Measurements from ENCODE around the gene SLC12A4.
"Not testable (repeated sequence)": the region's sequence is repeated elsewhere in the genome, so short reads cannot be mapped to it uniquely, and the experiment has no call there.

The SLC12A4 gene

DNA sequence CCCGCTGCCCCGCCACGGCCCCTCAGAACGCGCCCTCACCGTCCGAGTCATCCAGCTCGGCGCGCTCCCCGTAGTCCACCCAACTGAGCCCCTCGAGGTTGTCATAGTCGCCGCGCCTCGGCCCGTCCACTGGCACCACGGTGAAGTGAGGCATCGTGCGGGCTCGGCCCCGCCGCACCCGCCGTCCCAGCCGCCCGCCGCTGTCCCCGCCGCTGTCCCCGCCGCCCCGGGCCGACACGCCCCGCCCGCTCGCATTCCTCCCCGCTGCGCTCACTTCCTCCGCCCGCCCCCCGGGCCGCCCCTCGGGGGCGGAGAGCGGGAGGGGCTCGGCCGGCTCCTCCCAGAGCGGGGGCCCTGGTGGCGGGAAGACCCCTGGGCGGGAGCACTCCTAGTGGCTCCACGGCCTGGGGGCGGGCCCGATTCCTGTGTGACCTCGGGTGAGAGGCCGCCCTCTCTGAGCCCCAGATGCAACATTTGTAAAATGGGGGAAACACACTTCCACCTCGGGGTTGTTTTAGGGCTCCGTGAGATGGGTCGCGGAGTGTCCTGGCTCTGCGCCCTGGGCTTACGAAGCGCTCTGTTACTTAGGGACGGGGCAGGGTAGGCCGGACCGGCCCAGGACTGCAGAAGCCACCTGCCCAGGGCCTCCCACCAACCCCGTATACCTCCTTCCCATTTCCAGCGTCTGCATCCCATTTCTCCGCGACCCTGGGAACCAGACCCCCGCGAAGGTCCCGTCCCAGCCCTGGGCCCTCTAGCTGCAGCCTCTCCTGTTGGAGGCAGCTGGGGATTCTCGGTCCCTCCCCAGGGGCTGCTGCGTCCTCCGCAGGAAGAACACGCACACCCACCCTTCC lies at the start of gene SLC12A4:
TSS of gene SLC12A4 (minus strand) at position 238 of the 854 bp plus-strand sequence. CDS start at position 154, 84 bp downstream.
- peak; percentile 73 to 85 (median 82) for DNase-seq (ENCODE audit: low read depth in 3 of 3)

DNA sequence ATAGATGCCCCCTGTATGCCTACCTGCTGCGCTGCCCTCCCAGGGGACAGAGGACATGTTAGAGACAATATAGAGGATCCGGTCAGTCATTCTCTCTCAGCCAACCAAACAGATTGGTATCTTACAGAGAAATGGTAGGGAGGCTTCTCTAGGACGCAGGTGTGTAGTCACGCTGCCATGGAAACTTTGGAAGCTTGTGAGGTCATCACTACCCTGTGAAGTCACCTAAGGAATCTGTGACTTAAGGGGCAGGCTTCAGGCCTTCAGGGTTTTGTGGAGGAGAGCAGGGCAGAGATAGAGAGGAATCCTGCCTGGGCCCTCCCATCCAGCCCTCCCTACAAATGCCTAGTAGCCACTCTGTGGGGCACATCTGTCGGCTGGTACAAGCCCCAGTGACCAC lies 47.2 kb upstream of the SLC12A4 start, which contains the start of gene DPEP2NB:
TSS of gene DPEP2NB (minus strand) at position 231 of the 400 bp plus-strand sequence. CDS start at position 90, 141 bp downstream.
- DNase-seq (ENCODE audit: low read depth in 3 of 3) = no peak

DNA sequence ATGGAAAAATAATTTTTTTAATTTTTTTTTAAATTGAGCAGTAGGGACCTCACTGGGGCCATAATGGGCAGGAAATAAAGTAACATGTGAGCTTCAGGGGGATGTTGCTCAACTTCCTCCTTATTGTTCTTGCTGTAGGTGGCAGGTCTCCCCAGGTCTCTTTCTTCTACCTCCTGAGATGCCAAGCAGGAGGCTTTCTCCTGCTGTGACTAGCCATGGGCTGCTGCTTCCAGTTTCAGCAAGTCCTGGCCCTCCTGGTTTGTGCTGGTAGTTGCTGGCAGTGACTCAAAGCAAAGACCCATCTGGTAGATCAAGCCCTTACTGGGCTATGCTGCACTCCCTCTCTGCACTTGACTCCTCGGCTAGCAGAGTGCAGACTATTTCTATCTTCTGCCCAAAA lies 45.0 kb upstream of the SLC12A4 start:
- no peak for DNase-seq (ENCODE audit: low read depth in 3 of 3)

DNA sequence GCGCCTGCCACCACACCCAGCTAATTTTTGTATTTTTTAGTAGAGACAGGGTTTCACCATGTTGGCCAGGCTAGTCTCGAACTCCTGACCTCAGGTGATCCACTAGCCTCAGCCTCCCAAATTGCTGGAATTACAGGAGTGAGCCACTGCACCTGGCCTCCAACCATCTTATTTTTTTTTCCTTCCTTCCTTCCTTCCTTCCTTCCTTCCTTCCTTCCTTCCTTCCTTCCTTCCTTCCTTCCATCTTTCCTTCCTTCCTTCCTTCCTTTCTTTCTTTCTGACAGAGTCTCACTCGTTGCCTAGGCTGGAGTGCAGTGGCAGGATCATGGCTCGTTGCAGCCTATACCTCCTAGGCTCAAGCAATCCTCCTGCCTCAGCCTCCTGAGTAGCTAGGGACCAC lies 41.4 kb upstream of the SLC12A4 start:
- DNase-seq (ENCODE audit: low read depth in 3 of 3) = not testable (repeated sequence)

DNA sequence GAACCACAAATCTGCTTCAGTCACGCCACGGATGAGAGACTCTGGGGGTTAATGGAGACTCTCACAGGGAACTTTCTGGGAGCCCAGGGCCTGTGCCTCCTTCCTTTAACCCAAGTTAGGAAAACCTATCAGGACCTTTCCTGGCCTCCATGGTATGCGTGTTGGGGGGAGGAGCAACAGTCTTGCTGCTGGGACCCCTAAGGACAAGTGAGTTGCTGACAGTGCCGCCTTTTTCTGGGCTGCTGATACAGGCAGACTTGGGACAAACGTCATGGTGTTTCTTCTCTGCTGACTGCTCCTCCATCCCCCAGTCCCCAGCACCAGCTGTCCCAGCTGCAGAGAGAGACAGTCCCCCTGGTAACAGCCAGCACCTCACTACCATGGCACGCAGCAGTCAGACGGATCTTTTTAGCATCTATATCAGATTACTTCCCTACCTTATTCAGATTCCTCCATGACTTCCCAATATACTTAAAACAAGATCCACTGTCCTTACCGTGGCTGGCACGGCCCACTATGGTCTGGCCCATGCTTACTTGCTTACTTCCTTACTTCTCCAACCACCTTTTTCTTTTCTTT lies 40.8 kb upstream of the SLC12A4 start:
- no peak for DNase-seq (ENCODE audit: low read depth in 3 of 3)

DNA sequence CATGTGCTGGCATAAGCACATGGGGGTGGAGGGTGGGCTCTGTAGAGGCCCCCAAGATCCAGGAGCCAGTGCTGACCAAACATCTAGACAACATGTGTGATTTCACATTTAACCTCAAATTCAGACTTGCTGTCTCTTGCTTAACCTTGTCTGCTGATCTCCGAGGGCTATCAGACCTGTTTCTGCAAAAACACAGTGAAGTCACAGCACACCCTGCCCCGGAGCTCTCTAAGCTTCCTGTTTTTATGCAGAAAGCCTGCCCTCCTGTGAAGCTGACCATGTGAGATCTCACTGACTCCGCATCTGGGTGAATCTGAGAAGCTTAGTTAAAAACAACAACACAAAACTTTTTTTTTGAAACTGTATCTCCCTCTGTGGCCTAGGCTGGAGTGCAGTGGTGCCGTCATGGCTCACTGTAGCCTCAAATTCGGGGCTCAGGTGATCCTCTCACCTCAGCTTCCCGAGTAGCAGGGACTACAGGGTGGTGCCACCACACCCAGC lies 37.4 kb upstream of the SLC12A4 start:
- DNase-seq (ENCODE audit: low read depth in 3 of 3) = no peak

DNA sequence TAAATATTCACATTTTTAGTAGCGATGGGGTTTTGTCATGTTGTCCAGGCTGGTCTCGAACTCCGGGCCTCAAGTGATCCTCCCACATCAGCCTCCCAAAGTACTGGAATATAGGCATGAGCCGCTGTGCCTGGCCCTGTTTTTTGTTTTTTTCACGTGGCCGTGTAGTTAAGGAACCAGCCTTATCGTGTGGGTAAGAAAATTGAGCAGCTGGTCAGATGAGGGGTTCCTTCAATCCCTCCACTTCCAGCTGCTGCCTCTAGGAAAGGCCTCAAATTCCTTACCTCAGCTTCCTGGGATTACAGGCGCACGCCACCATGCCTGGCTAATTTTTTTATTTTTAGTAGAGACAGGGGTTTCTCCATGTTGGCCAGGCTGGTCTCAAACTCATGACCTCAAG lies 36.8 kb upstream of the SLC12A4 start:
- no peak for DNase-seq (ENCODE audit: low read depth in 3 of 3)

DNA sequence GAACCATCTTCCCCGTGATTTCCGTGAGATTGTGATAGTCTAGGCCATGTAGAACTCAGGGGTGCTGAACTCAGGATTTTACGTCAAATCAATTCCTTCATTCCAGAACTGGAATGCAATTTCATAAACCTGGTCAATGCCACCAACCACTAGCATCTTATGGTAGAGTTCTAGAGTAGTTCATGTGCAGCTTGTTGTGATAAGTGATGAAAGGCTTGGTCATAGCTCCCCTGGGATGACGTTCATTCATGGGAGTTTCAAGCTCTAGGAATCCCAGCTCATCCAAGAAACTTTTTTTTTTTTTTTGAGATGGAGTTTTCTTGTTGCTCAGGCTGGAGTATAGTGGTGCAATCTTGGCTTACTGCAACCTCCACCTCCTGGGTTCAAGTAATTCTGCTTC lies 34.6 kb upstream of the SLC12A4 start:
- no peak for DNase-seq (ENCODE audit: low read depth in 3 of 3)

DNA sequence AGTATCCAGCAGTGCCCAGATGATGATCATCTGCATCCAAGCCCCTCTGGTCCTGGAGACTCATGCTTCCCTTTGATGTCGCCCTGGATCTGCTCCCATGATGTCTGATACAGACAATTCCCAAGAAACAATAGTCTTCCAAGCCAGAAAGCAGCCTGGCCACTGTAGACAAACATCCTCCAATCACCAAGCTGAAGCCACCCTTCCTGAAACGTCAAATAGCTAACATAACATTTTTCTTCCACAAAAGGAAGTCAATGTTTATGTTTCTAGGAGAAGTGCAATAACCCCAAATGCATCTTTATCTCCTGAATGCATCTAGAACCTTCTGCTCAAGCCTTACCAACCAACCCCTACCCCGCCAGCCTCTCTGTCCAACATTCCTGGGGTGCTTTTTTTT lies 32.0 kb upstream of the SLC12A4 start:
- DNase-seq (ENCODE audit: low read depth in 3 of 3) = no peak

DNA sequence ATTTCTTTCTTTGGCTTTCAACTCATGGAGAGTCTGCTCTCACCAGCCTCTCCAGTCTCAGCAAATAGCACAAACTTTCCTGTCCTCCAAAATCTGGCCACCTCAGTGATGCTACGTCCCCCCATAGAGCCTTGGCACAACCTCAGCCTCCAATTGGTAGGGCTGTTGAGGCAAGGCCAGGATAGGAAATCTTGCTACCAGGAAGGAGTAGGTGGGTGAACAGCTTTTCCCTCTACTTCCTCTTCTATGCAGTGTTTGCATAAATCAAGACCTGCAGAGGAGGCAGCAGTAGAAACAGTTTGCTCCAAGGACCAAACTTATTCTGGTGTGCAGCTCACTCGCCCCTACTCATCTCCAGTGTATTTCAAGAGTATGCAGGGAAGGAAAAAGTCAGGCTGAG lies 31.5 kb upstream of the SLC12A4 start:
- DNase-seq (ENCODE audit: low read depth in 3 of 3) = no peak

DNA sequence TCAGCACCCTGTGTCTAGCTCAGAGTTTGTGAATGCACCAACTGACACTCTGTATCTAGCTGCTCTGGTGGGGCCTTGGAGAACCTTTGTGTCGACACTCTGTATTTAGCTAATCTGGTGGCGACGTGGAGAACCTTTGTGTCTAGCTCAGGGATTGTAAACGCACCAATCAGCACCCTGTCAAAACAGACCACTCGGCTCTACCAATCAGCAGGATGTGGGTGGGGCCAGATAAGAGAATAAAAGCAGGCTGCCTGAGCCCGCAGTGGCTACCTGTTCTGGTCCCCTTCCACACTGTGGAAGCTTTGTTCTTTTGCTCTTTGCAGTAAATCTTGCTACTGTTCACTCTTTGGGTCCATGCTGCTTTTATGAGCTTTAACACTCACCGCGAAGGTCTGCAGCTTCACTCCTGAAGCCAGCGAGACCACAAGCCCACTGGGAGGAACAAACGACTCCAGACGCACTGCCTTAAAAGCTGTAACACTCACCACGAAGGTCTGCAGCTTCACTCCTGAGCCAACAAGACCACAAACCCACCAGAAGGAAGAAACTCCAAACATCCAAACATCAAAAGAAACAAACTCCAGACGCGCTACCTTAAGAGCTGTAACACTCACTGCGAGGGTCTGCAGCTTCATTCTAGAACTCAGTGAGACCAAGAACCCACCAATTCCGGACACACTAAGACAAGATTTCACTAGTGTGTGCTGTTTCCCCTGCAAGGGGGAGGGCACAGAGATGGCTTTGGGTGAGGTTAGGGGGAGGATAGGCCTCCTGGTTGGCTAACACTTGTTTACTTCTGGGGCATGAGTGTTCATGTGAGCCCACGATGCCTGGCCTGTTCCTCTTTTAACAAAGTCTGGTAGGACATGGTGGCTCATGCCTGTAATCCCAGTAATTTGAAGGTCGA lies 30.6 kb upstream of the SLC12A4 start, which contains the start of gene DPEP2:
TSS of gene DPEP2 (minus strand) at position 706 of the 910 bp plus-strand sequence. CDS start 6,272 bp downstream, outside the sequence.
- DNase-seq (ENCODE audit: low read depth in 3 of 3) = peak in 1 of 3 donors; percentile 36

DNA sequence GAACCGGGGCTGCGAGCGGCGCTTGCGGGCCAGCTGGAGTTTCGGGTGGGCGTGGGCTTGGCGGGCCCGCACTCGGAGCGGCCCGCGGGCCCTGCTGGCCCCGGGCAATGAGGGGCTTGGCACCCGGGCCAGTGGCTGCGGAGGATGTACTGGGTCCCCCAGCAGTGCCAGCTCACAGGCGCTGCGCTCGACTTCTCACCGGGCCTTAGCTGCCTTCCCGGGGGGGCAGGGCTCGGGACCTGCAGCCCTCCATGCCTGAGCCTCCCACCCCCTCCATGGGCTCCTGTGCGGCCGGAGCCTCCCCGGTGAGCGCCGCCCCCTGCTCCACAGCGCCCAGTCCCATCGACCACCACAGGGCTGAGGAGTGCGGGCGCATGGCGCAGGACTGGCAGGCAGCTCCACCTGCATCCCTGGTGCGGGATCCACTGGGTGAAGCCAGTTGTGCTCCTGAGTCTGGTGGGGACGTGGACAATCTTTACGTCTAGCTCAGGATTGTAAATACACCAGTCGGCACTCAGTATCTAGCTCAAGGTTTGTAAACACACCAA lies 29.9 kb upstream of the SLC12A4 start:
- not testable (repeated sequence) for DNase-seq (ENCODE audit: low read depth in 3 of 3)

DNA sequence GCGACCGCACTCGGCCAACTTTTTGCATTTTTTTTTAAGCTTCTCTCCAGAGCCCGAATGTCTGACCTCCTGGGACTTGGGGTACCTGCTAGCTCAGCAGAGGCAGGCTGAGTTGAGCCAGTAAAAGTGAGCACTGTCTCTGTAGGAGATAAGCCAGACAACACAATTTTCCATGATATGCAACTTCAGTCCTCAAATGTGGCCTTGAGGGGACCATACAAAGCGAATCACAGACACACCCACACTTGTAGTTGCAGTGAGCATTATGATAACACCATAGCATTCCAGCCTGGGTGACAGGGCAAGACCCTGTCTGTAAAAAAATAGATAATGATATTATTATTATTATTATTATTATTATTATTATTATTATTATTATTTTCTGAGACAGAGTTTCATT lies 28.2 kb upstream of the SLC12A4 start:
- DNase-seq (ENCODE audit: low read depth in 3 of 3) = no peak

DNA sequence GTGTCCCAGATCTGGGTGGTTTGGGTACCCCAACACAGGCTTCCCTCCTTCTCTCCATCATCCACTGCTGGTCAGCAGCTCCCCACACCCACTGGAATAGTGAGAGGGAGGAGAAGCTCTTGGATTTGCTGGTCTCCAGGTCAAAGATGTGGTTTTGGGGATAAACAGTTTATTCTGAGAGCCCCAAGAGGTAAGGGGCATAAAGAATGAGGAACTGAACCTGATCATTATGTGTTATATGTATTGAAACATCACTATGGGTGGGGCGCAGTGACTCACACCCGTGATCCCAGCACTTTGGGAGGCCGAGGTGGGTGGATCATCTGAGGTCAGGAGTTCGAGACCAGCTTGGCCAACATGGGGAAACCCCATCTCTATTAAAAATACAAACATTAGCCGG lies 27.0 kb upstream of the SLC12A4 start:
- DNase-seq (ENCODE audit: low read depth in 3 of 3) = no peak

DNA sequence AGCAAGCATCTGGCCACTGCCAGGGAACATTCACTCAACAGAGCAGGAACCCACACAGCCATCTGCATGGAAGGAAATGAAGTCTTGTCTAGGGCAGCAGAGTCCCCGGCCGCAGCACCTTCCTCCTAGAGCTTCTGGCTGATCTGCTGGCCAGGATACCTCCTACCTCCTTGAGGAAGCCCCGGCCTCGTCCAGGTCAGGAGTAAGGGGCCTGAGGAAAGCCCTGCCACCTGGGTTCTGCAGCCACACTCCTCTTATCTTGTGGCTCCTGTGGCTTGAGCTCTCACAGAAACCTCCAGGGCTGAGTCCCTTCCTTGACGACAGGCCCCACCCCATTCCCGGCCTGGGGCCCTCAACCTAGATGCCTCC lies 25.6 kb upstream of the SLC12A4 start:
- DNase-seq (ENCODE audit: low read depth in 3 of 3) = not testable (repeated sequence)

DNA sequence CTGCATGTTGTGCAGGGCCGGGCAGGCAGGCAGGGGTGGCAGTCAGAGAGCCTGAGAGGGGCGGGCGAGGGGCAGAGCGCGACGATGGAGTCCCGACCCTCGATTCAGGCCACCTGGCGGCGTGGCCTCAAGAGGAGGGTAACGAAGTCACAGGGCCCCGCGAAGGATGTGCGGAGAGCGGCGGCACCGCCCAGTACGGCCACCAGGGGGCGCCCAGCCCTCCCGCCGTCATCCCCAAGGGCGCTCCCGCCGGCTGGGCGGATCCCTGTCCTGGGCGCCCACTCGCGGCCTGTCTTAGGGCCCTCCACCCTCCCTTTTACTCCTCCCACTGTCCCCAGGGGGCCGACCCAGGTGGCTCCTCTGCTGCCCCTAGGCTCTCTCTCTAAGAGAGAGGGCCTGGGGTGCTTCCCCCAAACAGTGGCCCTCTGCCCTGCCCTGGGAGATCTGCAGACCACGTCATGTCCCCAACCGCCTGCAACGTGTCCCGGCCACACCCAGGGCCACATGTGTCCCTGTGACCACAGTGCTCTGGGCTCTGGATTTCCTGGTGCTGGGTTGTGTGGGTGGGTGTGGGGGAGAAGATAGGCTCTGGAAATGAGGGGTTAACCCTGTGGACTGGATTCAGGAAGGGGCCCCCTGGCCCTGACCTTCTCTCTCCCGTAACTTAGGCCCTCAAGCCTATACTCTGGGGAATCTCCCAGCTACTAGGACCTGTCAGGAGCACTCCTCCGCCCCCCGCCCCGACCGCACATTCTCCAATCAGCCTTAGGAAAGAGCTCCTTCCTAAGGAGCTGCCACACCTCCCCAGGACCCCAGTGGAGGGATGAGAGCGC lies 25.0 kb upstream of the SLC12A4 start:
- DNase-seq (ENCODE audit: low read depth in 3 of 3) = peak; percentile 74 to 77 (median 75)

DNA sequence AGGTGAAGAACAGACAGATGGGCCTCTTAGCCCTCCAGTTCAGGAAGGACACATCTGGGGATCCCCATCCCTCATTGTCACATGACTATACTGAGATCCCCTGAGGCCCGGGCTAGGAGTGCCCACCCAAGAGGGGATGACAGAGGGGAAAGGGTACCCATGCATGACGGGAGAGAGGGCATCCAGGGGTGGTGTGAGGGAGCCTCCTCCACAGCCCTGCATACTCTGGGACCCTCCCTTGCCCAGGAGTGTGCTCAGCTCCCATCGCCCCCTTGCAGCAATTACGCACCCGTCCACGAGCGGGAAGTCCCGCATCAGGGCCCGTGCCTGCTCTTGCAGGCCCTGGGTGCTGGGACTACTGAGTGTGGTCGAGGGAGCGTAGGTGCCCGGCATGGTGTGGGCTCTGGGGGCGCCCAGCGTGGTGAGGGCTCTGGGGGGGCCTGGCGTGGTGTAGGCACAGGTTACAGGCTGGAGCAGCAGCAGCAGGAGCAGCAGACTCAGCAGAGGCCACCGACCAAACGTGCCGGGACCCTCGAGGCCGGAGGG lies 24.3 kb upstream of the SLC12A4 start:
- no peak for DNase-seq (ENCODE audit: low read depth in 3 of 3)

DNA sequence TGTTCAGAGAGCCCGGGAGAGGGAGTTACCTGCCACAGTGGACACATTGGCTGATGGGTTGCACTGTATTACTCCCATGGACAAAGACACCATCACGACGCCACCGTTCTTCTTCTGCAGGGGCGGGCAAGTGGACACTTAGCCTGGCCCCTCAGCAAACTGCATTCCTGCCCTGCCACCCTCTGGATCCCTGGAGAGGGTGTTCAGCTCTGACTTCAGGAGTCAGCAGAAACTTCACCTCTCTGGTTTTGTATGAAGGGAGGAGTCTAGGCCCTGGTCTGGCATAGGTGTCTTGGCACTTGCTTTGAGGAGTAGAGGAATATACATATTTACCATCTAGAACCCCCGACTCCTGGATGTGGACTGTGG lies 21.6 kb upstream of the SLC12A4 start:
- DNase-seq (ENCODE audit: low read depth in 3 of 3) = no peak

DNA sequence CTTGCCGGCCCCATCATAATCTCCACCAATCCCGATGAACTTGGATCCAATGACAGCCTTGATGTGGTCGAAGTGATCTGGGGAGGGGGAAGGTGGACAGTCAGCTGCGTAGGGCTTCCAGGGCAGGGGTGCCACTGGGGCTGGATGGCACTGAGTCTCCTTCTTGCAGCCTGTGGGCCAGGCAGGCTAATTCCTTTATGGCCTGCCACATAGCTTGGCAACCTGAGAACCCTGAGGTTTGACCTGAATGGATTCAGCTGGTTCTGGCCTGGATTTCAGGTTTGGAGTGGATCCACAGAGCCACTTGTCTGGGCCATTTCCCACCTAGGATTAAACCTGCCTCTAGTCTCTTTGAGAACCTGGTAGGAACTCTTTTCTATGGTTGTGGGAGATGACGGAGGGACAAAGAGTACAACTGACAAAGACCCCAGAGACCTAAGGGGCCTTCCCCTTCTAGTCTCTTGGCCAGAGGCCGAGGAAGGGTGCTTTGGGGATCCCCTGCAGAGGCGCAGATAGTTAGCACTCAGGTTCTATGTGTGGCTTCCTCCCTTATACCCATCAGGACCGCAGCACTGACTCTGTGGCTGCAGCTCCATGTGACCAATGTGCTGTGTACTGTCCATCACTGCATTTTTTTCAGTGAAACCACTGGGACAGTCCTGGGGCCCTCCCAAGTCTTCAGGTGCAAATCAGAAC lies 21.0 kb upstream of the SLC12A4 start:
- DNase-seq (ENCODE audit: low read depth in 3 of 3) = no peak

DNA sequence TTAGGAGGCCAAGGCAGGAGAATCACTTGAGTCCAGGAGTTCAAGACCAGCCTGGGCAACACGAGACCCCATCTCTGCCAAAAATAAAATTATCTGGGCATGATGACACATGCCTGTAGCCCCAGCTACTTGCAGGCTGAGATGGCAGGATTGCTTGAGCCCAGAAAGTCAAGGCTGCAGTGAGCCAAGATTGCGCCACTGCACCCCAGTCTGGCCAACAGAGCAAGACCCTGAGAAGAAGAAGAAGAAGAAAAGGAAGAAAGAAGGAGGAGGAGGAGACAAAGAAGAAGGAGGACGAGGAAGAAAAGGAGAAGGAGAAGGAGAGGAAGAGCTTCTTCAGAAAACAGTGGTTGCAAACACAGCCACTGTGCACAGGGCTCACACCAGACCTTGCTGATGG lies 20.2 kb upstream of the SLC12A4 start:
- DNase-seq (ENCODE audit: low read depth in 3 of 3) = no peak

Data from stimulated activated CD4-positive, alpha-beta T cell treated with anti-CD3 and anti-CD28 coated beads, TNF-alpha, amount 100 ng/mL, for 48 hours (primary cell).